T-helper 22 cell (primary cell): ENCODE data around the gene ATP11A.

Source experiments
- DNase-seq: peaks from one replicate; pipeline ENCODE4 v3.0.0-alpha.2; 2020; ENCODE audit warnings: low read depth

Gene ATP11A

DNA sequence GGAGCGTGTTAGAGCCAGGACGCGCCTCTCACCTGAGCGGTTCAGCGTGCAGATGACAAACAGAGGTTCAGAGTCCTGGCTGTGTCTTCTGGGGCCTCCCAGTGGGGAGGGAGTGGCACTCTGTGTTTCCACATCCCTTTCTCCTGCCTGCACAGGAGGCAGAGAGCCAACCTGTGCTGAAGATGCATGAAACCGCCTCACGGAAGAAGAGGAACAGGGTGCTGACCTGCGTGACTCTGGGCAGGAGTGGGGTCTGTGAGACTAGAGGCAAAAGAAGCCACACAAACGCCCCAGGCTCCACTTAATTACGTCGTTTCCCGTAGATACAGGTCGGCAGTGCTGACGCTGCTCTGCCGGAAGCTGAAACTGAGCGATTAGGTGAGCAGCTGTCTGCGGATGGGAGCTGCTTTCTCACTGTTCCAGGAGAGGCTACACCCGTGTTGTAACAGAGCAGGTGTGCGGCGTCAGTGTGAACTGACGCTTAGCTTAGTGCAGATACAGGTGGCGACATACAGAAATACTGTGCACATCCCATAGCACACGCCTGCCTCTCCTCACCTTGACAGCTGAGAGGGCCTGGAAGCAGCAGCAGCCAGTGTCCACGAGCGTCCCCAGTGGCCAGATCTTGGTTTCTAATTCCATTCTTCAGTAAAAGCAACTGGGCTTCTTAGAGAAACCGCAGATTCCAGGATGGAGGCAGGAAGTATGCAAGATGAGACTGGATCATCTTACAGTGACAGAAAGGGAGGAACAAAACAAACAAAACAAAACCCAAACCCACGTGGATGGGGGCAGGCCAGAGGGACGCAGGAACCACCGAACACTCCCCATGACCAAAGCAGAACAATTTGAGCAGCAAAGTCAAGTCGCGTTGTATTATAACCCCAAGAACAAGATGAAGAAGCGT is 241.4 kb downstream of the ATP11A start:
- DNase-seq: no peak

DNA sequence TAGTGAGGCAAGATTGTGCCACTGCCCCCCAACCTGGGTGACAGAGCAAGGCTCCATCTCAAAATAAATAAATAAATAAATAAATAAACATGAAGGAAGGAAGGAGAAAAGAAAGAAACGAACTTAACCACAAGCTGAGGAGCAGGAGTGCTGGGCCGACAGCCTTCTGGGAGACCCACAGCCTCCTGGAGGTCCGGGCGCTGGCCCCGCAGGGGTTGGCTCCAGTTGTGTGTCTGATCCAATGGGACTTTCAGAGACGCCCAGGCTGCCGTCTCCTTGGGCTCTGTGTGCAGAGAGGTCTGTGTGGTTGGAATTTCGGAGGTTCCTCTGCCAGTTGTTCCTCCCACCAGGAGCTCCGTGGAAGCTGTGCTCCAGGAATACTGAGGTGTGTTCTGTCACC is 243.1 kb downstream of the ATP11A start:
- DNase-seq: no peak

DNA sequence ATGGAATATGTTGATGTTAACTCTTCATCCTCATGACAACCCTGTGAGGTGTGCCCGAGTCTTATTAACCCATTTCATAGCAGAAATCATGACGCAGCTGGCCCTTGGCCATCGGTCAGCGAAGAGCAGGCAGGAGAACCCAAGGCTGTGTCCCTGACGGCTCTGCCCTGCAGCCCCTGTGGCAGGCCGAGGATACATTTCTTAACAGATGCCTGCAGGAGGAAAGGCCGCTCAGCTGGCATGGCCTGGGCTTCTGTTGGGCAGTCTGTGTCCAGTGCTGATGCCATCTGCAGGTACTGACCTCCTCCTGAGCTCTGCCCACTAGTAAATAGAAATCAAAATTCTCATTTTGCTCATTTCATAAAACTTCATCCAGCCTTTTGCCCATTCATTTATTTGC is 243.8 kb downstream of the ATP11A start:
- DNase-seq: no peak

DNA sequence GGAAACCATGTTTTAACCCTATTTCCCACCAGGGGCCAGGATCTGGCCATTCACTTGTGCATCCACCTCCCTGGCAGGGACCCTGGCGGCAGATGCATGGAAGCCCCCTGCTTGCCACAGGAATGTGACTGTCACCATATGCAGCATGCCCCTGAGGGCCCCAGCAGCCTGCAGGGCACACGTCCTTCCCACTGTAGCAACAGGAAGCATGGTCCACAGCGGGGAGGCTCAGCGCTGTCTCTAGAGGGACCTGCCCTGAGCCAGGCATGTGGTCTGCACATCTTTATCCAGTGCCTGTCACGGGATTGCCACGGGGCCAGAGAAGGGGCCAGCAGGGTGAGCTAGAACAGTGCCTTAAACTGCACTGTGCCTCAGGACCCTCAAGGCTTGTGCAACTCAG is 244.2 kb downstream of the ATP11A start:
- no peak for DNase-seq
